GM12878 (cell line): ENCODE data around the gene AHCYL2. TPM values are rescaled to one million over a fixed set of nuclear protein-coding genes. Genes with fewer than 3 reads are reported as not detected.

ENCODE experiments used
- ATAC-seq: fragments of 200-7000 bp; cut with Tn5 transposase; 3 replicates; pipeline ENCODE4 v1.9.1; 2020; ENCODE audit warnings: mild to moderate bottlenecking, moderate library complexity
- BruUV-seq: library from RNA; stranded (reverse); fragments of 400-500 nt; replicated peaks from 2 replicates; lab custom pipeline; 2021; lab: Mats Ljungman, UMichigan
- CTCF ChIA-PET: fragments of 300-600 bp; sonication (Branson Sonifier 250); formaldehyde crosslinking; extraction: SDS; loops from one replicate; lab custom pipeline; 2021; ENCODE audit warnings: inconsistent platforms; lab: Yijun Ruan, JAX
- POLR2A ChIA-PET: fragments of 350-600 bp; formaldehyde crosslinking; extraction: SDS; loops from one replicate; lab custom pipeline; 2021; ENCODE audit warnings: inconsistent platforms; lab: Charles Lee
- RAD21 ChIA-PET: fragments of 300-600 bp; sonication (Branson Sonifier 250); formaldehyde crosslinking; loops from one replicate; lab custom pipeline; 2023; ENCODE audit warnings: antibody characterized with exemption; ENCODE audit not compliant: unreplicated experiment; lab: Charles Lee
- SMC1A ChIA-PET: fragments of 300-600 bp; sonication (Branson Sonifier 250); formaldehyde crosslinking; loops from one replicate; lab custom pipeline; 2023; ENCODE audit not compliant: unreplicated experiment, uncharacterized antibody; lab: Charles Lee
- DNase-seq: peaks from one replicate; pipeline ENCODE4 v3.0.0-alpha.2; 2011; ENCODE audit warnings: low read depth, low spot score
- FAIRE-seq: peaks from 3 replicates; lab custom pipeline; 2011; peaks lifted over from hg19 to GRCh38; lab: Jason Lieb, UNC
- H2AFZ ChIP-seq: 2 replicates; pipeline ENCODE4 v1.6.0; 2011; ENCODE audit warnings: low read depth, low read length, control low read depth; ENCODE audit not compliant: control insufficient read depth
- H3K27ac ChIP-seq: 2 replicates; pipeline ENCODE4 v1.5.1; 2011; ENCODE audit warnings: control low read depth; ENCODE audit not compliant: control insufficient read depth, insufficient read depth
- H3K27me3 ChIP-seq, 2 experiments: replicated peaks in 1 of 2; 2 replicates each; pipeline versions ENCODE4 v1.6.0 to v1.6.1; 2011; ENCODE audit warnings: low read length in 1 of 2; ENCODE audit not compliant: control insufficient read depth in 2 of 2, insufficient read depth in 2 of 2
- H3K36me3 ChIP-seq, 2 experiments: 2 replicates each; pipeline ENCODE4 v1.5.1; 2011; ENCODE audit warnings: low read length in 1 of 2; ENCODE audit not compliant: control insufficient read depth in 2 of 2, insufficient read depth in 2 of 2
- H3K4me1 ChIP-seq: 2 replicates; pipeline ENCODE4 v1.6.1; 2011; ENCODE audit warnings: mild to moderate bottlenecking, low read length, moderate library complexity, mixed read lengths; ENCODE audit not compliant: control insufficient read depth, insufficient read depth
- H3K4me2 ChIP-seq: 2 replicates; pipeline ENCODE4 v1.6.0; 2011; ENCODE audit warnings: control low read depth; ENCODE audit not compliant: control insufficient read depth, insufficient read depth
- H3K4me3 ChIP-seq: fragments of 200-600 bp; sonication (generic); 2 replicates; pipeline ENCODE4 v1.5.1; 2016
- H3K79me2 ChIP-seq: 2 replicates; pipeline ENCODE4 v1.6.0; 2011; ENCODE audit warnings: low read length; ENCODE audit not compliant: control insufficient read depth, insufficient read depth
- H3K9ac ChIP-seq: 2 replicates; pipeline ENCODE4 v1.8.0; 2011; ENCODE audit warnings: low read length, control low read depth, mixed read lengths; ENCODE audit not compliant: control insufficient read depth, insufficient read depth
- H3K9me3 ChIP-seq: replicated peaks from 3 replicates; pipeline ENCODE4 v1.5.1; 2011; ENCODE audit warnings: mild to moderate bottlenecking, low read length; ENCODE audit not compliant: control insufficient read depth, insufficient read depth
- H4K20me1 ChIP-seq: 2 replicates; pipeline ENCODE4 v1.6.0; 2011; ENCODE audit not compliant: control insufficient read depth, insufficient read depth
- BCL11A ChIP-seq: IDR thresholded peaks from 2 replicates; pipeline ENCODE4 v1.6.1; 2011; ENCODE audit warnings: low read depth, low read length
- CBX3 ChIP-seq: fragments of 200-600 bp; sonication (generic); IDR thresholded peaks from 2 replicates; pipeline ENCODE4 v1.6.1; 2016; ENCODE audit warnings: low read depth, borderline replicate concordance
- CREB1 ChIP-seq: IDR thresholded peaks from 2 replicates; pipeline ENCODE4 v1.6.1; 2012; ENCODE audit warnings: low read depth, mild to moderate bottlenecking, inconsistent platforms
- GABPA ChIP-seq: IDR thresholded peaks from 2 replicates; pipeline ENCODE4 v1.6.1; 2014; ENCODE audit warnings: antibody characterized with exemption, low read depth, mild to moderate bottlenecking, inconsistent platforms
- GATAD2B ChIP-seq: fragments of 450-650 bp; conservative IDR thresholded peaks from 2 replicates; pipeline ENCODE4 v1.6.1; 2017; ENCODE audit warnings: low read depth, mild to moderate bottlenecking, moderate library complexity
- KLF5 ChIP-seq: fragments of 450-650 bp; IDR thresholded peaks from 2 replicates; pipeline ENCODE4 v1.6.1; 2014; ENCODE audit warnings: mild to moderate bottlenecking; ENCODE audit not compliant: partially characterized antibody
- POLR2AphosphoS5 ChIP-seq: IDR thresholded peaks from 2 replicates; pipeline ENCODE4 v1.6.1; 2011; ENCODE audit warnings: mild to moderate bottlenecking, low read length, inconsistent platforms
- SMAD1 ChIP-seq: fragments of 450-650 bp; IDR thresholded peaks from 2 replicates; pipeline ENCODE4 v1.6.1; 2018; ENCODE audit warnings: mild to moderate bottlenecking, low read depth; ENCODE audit not compliant: partially characterized antibody
- SMAD5 ChIP-seq: IDR thresholded peaks from 2 replicates; pipeline ENCODE4 v1.6.1; 2016; ENCODE audit warnings: antibody characterized with exemption, low read depth
- SMC3 ChIP-seq: IDR thresholded peaks from 2 replicates; pipeline ENCODE4 v1.6.1; 2011; ENCODE audit warnings: low read length, improper control_type of control experiment, borderline replicate concordance
- ZZZ3 ChIP-seq: IDR thresholded peaks from 2 replicates; pipeline ENCODE4 v1.6.1; 2011; ENCODE audit warnings: low read depth; ENCODE audit not compliant: control insufficient read depth, insufficient read length
- WGBS: methylation state at CpG from one replicate; pipeline ENCODE4 v1.1.6; 2016; ENCODE audit warnings: low lambda C conversion rate; ENCODE audit not compliant: insufficient replicate concordance, insufficient coverage; ENCODE audit errors: missing lambda C conversion rate; 5-methylcytosine and 5-hydroxymethylcytosine counted together
- in situ Hi-C: fragments of 300-500 bp; cut with MboI; formaldehyde crosslinking; loops from 9 replicates; pipeline ENCODE4 v1.14.3; 2018; ENCODE audit warnings: mixed read lengths
- intact Hi-C: fragments of 100-400 bp; cut with micrococcal nuclease; formaldehyde crosslinking; loops from one replicate; pipeline ENCODE4 v1.14.2; 2022; ENCODE audit not compliant: unreplicated experiment
- polyA plus RNA-seq, 11 experiments: library from polyadenylated mRNA; depleted of rRNA in 4 of 11; unstranded in 6 of 11; stranded (reverse) in 5 of 11; fragments of >200 nt; fragmentation: Nextera tagmentation in 4 of 11; fragmentation: Illumina TruSeq in 1 of 11; extraction: Ambion mirVana in 4 of 11; extraction: Trizol in 1 of 11; gene quantifications; 1 replicate in 1 of 11; 2 replicates in 10 of 11; pipeline versions ENCODE4 v1.2.1 to v1.2.3, GENCODE V29; 2011 to 2016; ENCODE audit warnings: inconsistent platforms in 2 of 11, missing spikeins in 2 of 11, low read depth in 1 of 11
- total RNA-seq, 4 experiments: library from RNA; depleted of rRNA in 3 of 4; stranded (reverse); fragments of >200 nt in 3 of 4; fragmentation: Illumina TruSeq in 1 of 4; extraction: Trizol in 1 of 4; gene quantifications; 2 replicates each; pipeline versions ENCODE4 v1.2.1 to v1.2.3, GENCODE V29; 2013 to 2021
- TF ChIP-seq, protein P1 (sequence below): fragments of 450-650 bp; conservative IDR thresholded peaks from 2 replicates; pipeline ENCODE4 v1.6.1; 2017; ENCODE audit warnings: mild to moderate bottlenecking, moderate library complexity
- TF ChIP-seq, protein P2 (sequence below): IDR thresholded peaks from 2 replicates; pipeline ENCODE4 v1.6.1; 2012; ENCODE audit warnings: improper control_type of control experiment, low read depth, low read length; ENCODE audit not compliant: insufficient replicate concordance
- TF ChIP-seq, protein P3 (sequence below): fragments of 150-350 bp; IDR thresholded peaks from 2 replicates; pipeline ENCODE4 v1.6.1; 2016; ENCODE audit warnings: low read depth, low read length

Gene AHCYL2
- total and polyA plus RNA-seq, 10 of the 15 experiments (the other 5 are each of a cell fraction or from before 2014, with no cell fraction given) = 1.7 to 29.1 (median 5.4) TPM

DNA sequence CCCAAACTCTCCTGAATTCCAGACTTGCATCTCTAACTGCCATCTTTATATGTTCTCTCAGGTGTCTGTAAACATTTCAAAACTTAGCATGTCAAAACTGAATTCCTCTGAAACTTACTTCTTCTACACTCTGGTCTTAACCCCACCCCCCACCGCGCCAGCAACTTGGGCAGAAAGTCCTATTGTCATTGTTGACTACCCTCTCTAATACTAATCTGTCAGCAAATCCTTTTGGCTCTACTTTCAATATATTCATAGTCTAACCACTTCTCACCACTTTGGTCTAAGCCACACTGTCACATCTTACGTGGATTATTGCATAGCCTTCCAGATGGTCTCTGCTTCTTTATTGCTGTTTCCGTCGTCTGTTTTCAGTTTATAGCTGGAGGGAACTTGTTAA is 86.6 kb downstream of the AHCYL2 start:
- no peak for DNase-seq
- Histone ChIP-seq H3K4me2 (no peak overlapping the region), H3K36me3 (no peaks in the 10 kb centered on the region), H3K9ac (no peak overlapping the region), H2AFZ (no peak overlapping the region), H3K4me3 (no peak overlapping the region), H3K79me2 (no peaks in the 10 kb centered on the region), H3K9me3 (no peaks in the 10 kb centered on the region), H4K20me1 (no peaks in the 10 kb centered on the region), H3K27ac (no peak overlapping the region), H3K4me1 (no peaks in the 10 kb centered on the region), H3K27me3 (no peaks in the 10 kb centered on the region)
- intact Hi-C loops (no loop called here), in situ Hi-C loops (no loop called here)
- no TSS peak for BruUV-seq
- FAIRE-seq = no peak
- 97% methylated on average over 5 of the region's 5 CpGs for WGBS
- POLR2A ChIA-PET = interaction anchor here (0.6 kb wide), 1 partner anchor 979 kb away, joined by 4 read pairs; no protein-coding TSS in a partner anchor
- no peak for ATAC-seq
- SMC1A ChIA-PET = no interaction called here
- RAD21 ChIA-PET = no interaction called here
- CTCF ChIA-PET = interaction anchor here (1.2 kb wide), 1 partner anchor 13 kb away, joined by 5 read pairs; no protein-coding TSS in a partner anchor
- TF ChIP-seq, protein P1, sequence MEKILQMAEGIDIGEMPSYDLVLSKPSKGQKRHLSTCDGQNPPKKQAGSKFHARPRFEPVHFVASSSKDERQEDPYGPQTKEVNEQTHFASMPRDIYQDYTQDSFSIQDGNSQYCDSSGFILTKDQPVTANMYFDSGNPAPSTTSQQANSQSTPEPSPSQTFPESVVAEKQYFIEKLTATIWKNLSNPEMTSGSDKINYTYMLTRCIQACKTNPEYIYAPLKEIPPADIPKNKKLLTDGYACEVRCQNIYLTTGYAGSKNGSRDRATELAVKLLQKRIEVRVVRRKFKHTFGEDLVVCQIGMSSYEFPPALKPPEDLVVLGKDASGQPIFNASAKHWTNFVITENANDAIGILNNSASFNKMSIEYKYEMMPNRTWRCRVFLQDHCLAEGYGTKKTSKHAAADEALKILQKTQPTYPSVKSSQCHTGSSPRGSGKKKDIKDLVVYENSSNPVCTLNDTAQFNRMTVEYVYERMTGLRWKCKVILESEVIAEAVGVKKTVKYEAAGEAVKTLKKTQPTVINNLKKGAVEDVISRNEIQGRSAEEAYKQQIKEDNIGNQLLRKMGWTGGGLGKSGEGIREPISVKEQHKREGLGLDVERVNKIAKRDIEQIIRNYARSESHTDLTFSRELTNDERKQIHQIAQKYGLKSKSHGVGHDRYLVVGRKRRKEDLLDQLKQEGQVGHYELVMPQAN = no peak
- TF ChIP-seq POLR2AphosphoS5 (no peak), KLF5 (no peak), CREB1 (no peak), GABPA (no peak), SMAD1 (no peak), BCL11A (no peak), CBX3 (no peak), ZZZ3 (no peak), SMC3 (no peak), SMAD5 (no peak), GATAD2B (no peak)
- TF ChIP-seq, protein P2, sequence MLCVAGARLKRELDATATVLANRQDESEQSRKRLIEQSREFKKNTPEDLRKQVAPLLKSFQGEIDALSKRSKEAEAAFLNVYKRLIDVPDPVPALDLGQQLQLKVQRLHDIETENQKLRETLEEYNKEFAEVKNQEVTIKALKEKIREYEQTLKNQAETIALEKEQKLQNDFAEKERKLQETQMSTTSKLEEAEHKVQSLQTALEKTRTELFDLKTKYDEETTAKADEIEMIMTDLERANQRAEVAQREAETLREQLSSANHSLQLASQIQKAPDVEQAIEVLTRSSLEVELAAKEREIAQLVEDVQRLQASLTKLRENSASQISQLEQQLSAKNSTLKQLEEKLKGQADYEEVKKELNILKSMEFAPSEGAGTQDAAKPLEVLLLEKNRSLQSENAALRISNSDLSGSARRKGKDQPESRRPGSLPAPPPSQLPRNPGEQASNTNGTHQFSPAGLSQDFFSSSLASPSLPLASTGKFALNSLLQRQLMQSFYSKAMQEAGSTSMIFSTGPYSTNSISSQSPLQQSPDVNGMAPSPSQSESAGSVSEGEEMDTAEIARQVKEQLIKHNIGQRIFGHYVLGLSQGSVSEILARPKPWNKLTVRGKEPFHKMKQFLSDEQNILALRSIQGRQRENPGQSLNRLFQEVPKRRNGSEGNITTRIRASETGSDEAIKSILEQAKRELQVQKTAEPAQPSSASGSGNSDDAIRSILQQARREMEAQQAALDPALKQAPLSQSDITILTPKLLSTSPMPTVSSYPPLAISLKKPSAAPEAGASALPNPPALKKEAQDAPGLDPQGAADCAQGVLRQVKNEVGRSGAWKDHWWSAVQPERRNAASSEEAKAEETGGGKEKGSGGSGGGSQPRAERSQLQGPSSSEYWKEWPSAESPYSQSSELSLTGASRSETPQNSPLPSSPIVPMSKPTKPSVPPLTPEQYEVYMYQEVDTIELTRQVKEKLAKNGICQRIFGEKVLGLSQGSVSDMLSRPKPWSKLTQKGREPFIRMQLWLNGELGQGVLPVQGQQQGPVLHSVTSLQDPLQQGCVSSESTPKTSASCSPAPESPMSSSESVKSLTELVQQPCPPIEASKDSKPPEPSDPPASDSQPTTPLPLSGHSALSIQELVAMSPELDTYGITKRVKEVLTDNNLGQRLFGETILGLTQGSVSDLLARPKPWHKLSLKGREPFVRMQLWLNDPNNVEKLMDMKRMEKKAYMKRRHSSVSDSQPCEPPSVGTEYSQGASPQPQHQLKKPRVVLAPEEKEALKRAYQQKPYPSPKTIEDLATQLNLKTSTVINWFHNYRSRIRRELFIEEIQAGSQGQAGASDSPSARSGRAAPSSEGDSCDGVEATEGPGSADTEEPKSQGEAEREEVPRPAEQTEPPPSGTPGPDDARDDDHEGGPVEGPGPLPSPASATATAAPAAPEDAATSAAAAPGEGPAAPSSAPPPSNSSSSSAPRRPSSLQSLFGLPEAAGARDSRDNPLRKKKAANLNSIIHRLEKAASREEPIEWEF = no peak
- TF ChIP-seq, protein P3, sequence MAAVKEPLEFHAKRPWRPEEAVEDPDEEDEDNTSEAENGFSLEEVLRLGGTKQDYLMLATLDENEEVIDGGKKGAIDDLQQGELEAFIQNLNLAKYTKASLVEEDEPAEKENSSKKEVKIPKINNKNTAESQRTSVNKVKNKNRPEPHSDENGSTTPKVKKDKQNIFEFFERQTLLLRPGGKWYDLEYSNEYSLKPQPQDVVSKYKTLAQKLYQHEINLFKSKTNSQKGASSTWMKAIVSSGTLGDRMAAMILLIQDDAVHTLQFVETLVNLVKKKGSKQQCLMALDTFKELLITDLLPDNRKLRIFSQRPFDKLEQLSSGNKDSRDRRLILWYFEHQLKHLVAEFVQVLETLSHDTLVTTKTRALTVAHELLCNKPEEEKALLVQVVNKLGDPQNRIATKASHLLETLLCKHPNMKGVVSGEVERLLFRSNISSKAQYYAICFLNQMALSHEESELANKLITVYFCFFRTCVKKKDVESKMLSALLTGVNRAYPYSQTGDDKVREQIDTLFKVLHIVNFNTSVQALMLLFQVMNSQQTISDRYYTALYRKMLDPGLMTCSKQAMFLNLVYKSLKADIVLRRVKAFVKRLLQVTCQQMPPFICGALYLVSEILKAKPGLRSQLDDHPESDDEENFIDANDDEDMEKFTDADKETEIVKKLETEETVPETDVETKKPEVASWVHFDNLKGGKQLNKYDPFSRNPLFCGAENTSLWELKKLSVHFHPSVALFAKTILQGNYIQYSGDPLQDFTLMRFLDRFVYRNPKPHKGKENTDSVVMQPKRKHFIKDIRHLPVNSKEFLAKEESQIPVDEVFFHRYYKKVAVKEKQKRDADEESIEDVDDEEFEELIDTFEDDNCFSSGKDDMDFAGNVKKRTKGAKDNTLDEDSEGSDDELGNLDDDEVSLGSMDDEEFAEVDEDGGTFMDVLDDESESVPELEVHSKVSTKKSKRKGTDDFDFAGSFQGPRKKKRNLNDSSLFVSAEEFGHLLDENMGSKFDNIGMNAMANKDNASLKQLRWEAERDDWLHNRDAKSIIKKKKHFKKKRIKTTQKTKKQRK = no peak
